Neural cell (in vitro differentiated cells): ENCODE results near the gene GABRB1. TPM values are rescaled to one million over a fixed set of nuclear protein-coding genes. Genes with fewer than 3 reads are reported as not detected.

Experiments used
- H2AFZ ChIP-seq: fragments of 200-600, 300-800 bp; sonication (generic), shearing (Covaris generic); 2 replicates; pipeline ENCODE4 v1.6.0; 2014; ENCODE audit warnings: low read depth, mild to moderate bottlenecking, antibody characterized with exemption, low read length, moderate library complexity
- H3F3A ChIP-seq: fragments of 200-600 bp; shearing (Covaris generic); 2 replicates; pipeline ENCODE4 v1.6.1; 2016; ENCODE audit warnings: mild to moderate bottlenecking, moderate library complexity, mixed read lengths, antibody characterized with exemption, low read length; ENCODE audit not compliant: insufficient read depth, poor library complexity, severe bottlenecking
- H3K27ac ChIP-seq: fragments of 200-600, 300-800 bp; sonication (generic), shearing (Covaris generic); 2 replicates; pipeline ENCODE4 v1.5.1; 2014; ENCODE audit warnings: mild to moderate bottlenecking, low read length, moderate library complexity
- H3K27me3 ChIP-seq: fragments of 300-800, 200-600 bp; sonication (generic), shearing (Covaris generic); 2 replicates; pipeline ENCODE4 v1.6.0; 2014; ENCODE audit warnings: mild to moderate bottlenecking, low read depth, low read length, moderate library complexity; ENCODE audit not compliant: insufficient read depth
- H3K36me3 ChIP-seq: fragments of 300-800, 200-600 bp; sonication (generic), shearing (Covaris generic); 2 replicates; pipeline ENCODE4 v1.5.1; 2014; ENCODE audit warnings: mild to moderate bottlenecking, antibody characterized with exemption, low read length, moderate library complexity; ENCODE audit not compliant: insufficient read depth
- H3K4me2 ChIP-seq: fragments of 300-800, 200-600 bp; sonication (generic), shearing (Covaris generic); 2 replicates; pipeline ENCODE4 v1.6.0; 2014; ENCODE audit warnings: mild to moderate bottlenecking, low read length
- H3K4me3 ChIP-seq: fragments of 300-800, 200-600 bp; sonication (generic), shearing (Covaris generic); 2 replicates; pipeline ENCODE4 v1.5.1; 2014; ENCODE audit warnings: mild to moderate bottlenecking, low read length, moderate library complexity
- H3K79me2 ChIP-seq: fragments of 200-600 bp; shearing (Covaris generic); replicated peaks from 2 replicates; pipeline ENCODE4 v1.6.0; 2014; ENCODE audit warnings: mild to moderate bottlenecking, low read length, moderate library complexity; ENCODE audit not compliant: insufficient read depth
- H3K9ac ChIP-seq: fragments of 300-800, 200-600 bp; sonication (generic), shearing (Covaris generic); 2 replicates; pipeline ENCODE4 v1.6.1; 2016; ENCODE audit warnings: mild to moderate bottlenecking, low read length, mixed read lengths
- H3K9me2 ChIP-seq: fragments of 200-600 bp; shearing (Covaris generic); 2 replicates; pipeline ENCODE4 v1.6.1; 2016; ENCODE audit warnings: mild to moderate bottlenecking, low read length, mixed read lengths; ENCODE audit not compliant: insufficient read depth
- H3K9me3 ChIP-seq: fragments of 200-600, 300-800 bp; sonication (generic), shearing (Covaris generic); 2 replicates; pipeline ENCODE4 v1.6.1; 2016; ENCODE audit warnings: mild to moderate bottlenecking, mixed run types, low read length, moderate library complexity, mixed read lengths
- H4K20me1 ChIP-seq: fragments of 200-600 bp; shearing (Covaris generic); 2 replicates; pipeline ENCODE4 v1.6.1; 2016; ENCODE audit warnings: mild to moderate bottlenecking, mixed run types; ENCODE audit not compliant: insufficient read depth
- CTCF ChIP-seq: fragments of 450-650 bp; IDR thresholded peaks from 2 replicates; pipeline ENCODE4 v1.5.1; 2014; ENCODE audit warnings: antibody characterized with exemption, mild to moderate bottlenecking, moderate library complexity; ENCODE audit not compliant: poor library complexity, severe bottlenecking
- EP300 ChIP-seq: fragments of 450-650 bp; conservative IDR thresholded peaks from 2 replicates; pipeline ENCODE4 v1.6.1; 2014; ENCODE audit warnings: antibody characterized with exemption, mild to moderate bottlenecking, moderate library complexity; ENCODE audit not compliant: poor library complexity, severe bottlenecking
- EZH2 ChIP-seq: fragments of 200-600, 300-800 bp; shearing (Covaris generic), sonication (generic); IDR thresholded peaks from 2 replicates; pipeline ENCODE4 v1.6.1; 2014; ENCODE audit warnings: antibody characterized with exemption, low read length, borderline replicate concordance, mild to moderate bottlenecking; ENCODE audit not compliant: insufficient read depth, poor library complexity, severe bottlenecking
- MXI1 ChIP-seq: fragments of 450-650 bp; conservative IDR thresholded peaks from 2 replicates; pipeline ENCODE4 v1.6.1; 2014; ENCODE audit warnings: antibody characterized with exemption, mild to moderate bottlenecking; ENCODE audit not compliant: poor library complexity, severe bottlenecking
- POLR2AphosphoS5 ChIP-seq: IDR thresholded peaks from 2 replicates; pipeline ENCODE4 v1.6.1; 2012
- RAD21 ChIP-seq: fragments of 450-650 bp; conservative IDR thresholded peaks from 2 replicates; pipeline ENCODE4 v1.6.1; 2014; ENCODE audit warnings: antibody characterized with exemption, mild to moderate bottlenecking, moderate library complexity
- SMC3 ChIP-seq: fragments of 450-650 bp; conservative IDR thresholded peaks from 2 replicates; pipeline ENCODE4 v1.6.1; 2014; ENCODE audit warnings: antibody characterized with exemption, mild to moderate bottlenecking, moderate library complexity; ENCODE audit not compliant: poor library complexity
- TAF1 ChIP-seq: IDR thresholded peaks from 2 replicates; pipeline ENCODE4 v1.6.1; 2012; ENCODE audit warnings: low read depth
- polyA plus RNA-seq: library from polyadenylated mRNA; depleted of rRNA; stranded (reverse); fragments of >200 nt; gene quantifications from 2 replicates; pipeline ENCODE4 v1.2.3, GENCODE V29; 2014
- TF ChIP-seq, protein P1 (sequence below): IDR thresholded peaks from 2 replicates; pipeline ENCODE4 v1.6.1; 2012; ENCODE audit warnings: borderline replicate concordance

The GABRB1 gene
- polyA plus RNA-seq, 1 donor from 2014 or later = 1.0 TPM

GRCh38 chr4:47167081-47168035 lies 136.0 kb downstream of the GABRB1 start:
- no peaks in the 10 kb centered on the region for H3K79me2 ChIP-seq
- H3K27ac ChIP-seq = no peak overlapping the region
- H3K4me3 ChIP-seq = no peak overlapping the region
- no peak overlapping the region for H3K4me2 ChIP-seq
- TF ChIP-seq, protein P1, sequence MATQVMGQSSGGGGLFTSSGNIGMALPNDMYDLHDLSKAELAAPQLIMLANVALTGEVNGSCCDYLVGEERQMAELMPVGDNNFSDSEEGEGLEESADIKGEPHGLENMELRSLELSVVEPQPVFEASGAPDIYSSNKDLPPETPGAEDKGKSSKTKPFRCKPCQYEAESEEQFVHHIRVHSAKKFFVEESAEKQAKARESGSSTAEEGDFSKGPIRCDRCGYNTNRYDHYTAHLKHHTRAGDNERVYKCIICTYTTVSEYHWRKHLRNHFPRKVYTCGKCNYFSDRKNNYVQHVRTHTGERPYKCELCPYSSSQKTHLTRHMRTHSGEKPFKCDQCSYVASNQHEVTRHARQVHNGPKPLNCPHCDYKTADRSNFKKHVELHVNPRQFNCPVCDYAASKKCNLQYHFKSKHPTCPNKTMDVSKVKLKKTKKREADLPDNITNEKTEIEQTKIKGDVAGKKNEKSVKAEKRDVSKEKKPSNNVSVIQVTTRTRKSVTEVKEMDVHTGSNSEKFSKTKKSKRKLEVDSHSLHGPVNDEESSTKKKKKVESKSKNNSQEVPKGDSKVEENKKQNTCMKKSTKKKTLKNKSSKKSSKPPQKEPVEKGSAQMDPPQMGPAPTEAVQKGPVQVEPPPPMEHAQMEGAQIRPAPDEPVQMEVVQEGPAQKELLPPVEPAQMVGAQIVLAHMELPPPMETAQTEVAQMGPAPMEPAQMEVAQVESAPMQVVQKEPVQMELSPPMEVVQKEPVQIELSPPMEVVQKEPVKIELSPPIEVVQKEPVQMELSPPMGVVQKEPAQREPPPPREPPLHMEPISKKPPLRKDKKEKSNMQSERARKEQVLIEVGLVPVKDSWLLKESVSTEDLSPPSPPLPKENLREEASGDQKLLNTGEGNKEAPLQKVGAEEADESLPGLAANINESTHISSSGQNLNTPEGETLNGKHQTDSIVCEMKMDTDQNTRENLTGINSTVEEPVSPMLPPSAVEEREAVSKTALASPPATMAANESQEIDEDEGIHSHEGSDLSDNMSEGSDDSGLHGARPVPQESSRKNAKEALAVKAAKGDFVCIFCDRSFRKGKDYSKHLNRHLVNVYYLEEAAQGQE = no peak
- TF ChIP-seq EP300 = no peak
- TF ChIP-seq RAD21 = no peak
- no peak overlapping the region for H2AFZ ChIP-seq
- no peaks in the 10 kb centered on the region for H3K9me2 ChIP-seq
- H3F3A ChIP-seq = no peaks in the 10 kb centered on the region
- no peaks in the 10 kb centered on the region for H3K9me3 ChIP-seq
- H4K20me1 ChIP-seq = no peaks in the 10 kb centered on the region
- H3K27me3 ChIP-seq = no peaks in the 10 kb centered on the region
- no peak overlapping the region for H3K9ac ChIP-seq
- H3K36me3 ChIP-seq = no peaks in the 10 kb centered on the region

DNA sequence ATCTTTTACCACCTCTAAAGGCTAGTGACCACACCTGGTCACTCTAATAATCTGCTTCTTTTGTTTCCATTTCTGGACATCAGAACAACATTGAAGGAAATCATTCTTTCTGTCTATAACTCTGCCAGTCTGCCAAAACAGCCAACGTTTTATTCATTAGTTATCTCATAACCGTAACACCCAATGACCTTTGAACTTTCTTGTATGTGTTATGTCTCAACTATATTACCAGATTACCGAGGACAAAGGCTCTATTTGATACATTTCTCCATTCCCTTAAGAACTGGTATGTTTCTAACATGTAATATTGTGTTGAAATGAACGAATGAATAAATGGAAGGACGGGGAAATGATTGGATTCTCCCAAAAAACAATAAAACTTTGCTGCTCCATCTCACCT lies 152.7 kb downstream of the GABRB1 start:
- Histone ChIP-seq H3K27me3 (no peaks in the 10 kb centered on the region), H3K9me3 (no peaks in the 10 kb centered on the region), H2AFZ (no peak overlapping the region), H3K4me3 (no peak overlapping the region), H3K79me2 (no peaks in the 10 kb centered on the region), H3K9ac (no peak overlapping the region), H3F3A (no peaks in the 10 kb centered on the region), H4K20me1 (no peaks in the 10 kb centered on the region), H3K4me2 (no peak overlapping the region), H3K36me3 (no peaks in the 10 kb centered on the region), H3K27ac (no peak overlapping the region), H3K9me2 (no peaks in the 10 kb centered on the region)
- TF ChIP-seq CTCF (no peak), RAD21 (no peak), EZH2 (no peak), EP300 (no peak), TAF1 (no peak), POLR2AphosphoS5 (no peak), SMC3 (no peak), MXI1 (no peak)
- TF ChIP-seq, protein P1 = no peak
